ENCODE results near the gene SYN1.

SYN1 gene

DNA sequence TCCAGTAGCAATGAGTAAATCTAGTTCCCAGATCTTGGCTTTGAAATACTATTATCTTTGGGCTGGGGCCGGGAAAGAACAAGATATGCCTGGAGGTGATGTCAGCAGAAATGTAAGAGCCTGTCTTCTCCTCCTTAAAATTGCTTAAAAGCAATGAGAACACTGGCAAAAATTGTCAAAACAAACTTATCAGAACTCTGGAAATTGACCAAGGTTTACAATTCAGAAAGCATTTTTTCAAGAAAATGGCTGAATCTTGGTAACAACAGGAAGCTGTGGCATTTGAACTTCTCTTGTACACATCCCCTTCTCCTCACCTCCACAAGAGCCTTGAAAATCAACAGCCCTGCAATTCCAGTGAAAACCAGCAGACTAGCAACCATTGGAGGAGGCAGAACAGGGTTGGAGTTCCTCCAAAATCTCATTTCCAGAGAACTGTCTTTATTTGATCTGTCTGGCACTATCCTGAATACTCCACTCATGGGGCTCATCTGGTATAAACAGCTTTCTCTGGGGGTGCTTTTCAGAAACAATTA lies 23.9 kb downstream of the SYN1 start:
- DNase-seq (ENCODE audit: low read depth): no peak

DNA sequence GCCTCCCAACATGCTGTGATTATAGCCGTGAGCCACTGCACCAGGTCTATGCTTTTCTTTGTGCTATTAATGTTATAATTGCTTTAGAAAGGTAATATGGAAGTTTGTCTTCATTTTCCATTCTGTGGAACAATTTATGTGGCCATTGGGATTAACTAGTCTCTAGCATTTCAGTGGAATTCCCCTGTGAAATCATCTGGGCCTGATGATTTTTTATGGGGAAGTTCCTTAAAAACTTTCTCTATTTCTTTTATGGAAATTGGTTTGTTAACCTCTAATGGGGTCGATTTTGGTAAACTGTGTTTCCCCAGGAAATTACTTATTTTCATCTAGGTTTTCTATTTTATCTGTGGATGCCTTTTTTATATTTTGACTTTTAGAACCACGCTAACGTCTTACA lies 26.1 kb downstream of the SYN1 start:
- DNase-seq (ENCODE audit: low read depth): no peak

DNA sequence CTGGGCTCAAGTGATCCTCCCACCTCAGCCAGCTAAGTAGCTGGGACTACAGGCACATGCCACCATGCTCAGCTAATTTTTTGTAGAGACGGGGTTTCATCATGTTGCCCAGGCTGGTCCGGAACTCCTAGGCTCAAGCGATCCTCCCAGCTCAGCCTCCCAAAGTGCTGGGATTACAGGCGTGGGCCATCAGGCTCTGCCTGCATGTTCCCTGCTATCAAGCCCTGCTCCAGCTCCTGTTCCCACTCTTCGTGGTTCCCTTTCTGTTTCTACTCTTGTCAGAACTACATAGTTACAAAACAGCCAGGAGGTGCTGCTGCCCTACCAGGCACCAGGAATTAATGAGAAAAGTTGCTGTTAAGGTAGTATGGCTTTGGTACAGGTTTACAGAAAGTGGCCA lies 28.7 kb downstream of the SYN1 start:
- no peak for DNase-seq (ENCODE audit: low read depth)

DNA sequence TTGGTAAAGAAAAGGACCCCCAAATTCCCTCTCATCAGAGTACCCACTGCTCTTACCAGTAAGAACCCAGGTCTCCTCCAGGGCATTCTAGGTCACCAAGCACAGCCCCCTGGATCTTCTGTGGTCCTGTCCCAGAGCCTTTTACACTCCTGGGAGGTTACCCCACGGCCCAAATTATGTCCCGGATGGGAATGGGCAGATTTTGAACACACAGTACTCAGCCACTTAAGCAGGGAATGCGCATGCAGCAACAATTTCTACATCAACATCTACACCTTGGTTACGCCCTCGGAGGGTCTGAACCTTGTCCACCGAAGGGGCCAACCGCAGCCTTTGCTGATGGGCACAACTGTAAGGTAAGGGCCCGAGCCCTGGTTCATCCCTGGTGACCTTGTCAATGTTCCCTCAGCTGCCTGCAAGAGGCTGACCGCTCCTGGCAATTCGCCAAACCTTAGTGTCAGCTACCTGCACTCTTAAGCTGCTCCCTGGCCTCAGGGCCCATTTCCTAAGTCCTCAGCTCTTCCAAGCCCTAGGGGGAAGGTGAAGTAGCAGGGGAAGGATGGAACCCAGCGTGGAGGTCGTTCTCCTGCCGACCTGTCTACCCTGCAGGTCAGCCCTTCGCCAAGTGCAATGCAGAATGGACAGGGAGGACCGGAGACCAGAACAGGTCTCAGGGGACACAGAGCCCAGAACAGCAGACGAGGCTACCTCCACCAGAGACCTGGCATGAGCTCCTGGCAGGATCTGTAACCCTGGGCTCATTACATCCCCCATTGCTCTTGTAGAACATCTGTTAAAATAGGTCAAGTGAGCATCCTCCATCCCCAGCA lies 31.5 kb downstream of the SYN1 start:
- no peak for DNase-seq (ENCODE audit: low read depth)

DNA sequence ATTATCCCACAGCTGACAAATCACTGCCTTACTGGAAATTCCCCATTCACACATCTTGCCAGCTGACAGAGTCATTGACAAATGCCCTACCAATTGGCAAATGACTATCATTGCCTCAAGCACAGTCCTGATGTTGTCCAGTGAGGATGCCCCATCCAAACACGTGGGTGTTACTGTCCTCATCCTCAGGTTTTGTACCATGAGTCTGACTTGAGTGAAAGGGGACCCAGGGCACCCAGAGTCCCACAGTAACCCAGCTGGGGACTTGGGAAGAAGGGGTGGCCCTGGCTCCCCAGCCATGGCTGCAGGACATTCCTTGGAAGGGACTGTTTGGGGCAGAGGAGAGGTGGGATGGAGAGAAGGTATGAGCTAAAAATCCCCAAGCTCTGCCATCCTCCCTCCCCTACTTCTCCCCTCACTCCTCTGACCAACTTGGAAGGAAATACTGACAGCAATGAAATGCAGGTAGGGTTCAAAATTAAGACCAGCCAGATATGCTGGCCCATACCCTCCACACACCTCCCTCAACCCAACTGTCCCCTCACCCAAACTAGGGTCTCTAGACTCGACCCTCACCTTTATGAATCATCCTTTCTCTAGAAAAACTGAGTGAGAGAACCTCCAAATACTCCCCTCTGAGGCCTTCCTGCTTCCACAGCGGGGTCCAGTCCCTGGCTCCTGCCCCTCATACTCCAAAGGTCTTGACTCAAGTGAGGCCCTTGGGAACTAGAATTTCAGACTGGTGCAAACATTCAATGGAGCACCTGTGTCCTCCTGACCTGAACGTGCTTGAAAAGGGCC lies 32.4 kb downstream of the SYN1 start:
- DNase-seq (ENCODE audit: low read depth): no peak

DNA sequence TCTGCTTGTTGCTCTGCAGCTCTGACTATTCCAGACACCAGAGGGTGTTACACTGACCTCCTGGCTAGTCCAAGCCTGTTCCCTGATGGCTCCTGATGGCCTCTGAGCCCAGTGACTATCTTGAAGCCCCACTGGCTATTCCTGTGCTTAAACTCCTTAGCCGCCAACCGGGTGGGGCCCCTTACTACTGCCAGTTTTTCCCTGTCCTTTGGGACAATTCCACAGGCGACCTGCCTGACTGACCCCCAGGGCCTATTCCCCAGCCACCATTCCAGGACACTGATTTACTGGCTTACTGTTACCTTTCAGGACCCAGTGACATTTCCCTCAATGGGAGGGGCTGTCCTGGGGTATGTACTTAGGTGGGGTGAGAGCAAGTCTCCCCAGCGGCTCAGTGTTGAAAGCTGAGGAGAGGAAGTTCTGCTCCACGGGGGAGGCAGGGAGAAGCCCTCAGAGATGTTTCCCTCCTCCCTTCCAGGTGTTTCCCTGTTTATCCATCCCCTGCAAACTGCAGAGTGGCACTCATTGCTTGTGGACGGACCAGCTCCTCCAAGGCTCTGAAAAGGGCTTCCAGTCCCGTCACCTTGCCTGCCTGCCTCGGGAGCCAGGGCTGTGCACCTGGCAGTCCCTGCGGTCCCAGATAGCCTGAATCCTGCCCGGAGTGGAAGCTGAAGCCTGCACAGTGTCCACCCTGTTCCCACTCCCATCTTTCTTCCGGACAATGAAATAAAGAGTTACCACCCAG lies 33.4 kb downstream of the SYN1 start:
- no peak for DNase-seq (ENCODE audit: low read depth)

DNA sequence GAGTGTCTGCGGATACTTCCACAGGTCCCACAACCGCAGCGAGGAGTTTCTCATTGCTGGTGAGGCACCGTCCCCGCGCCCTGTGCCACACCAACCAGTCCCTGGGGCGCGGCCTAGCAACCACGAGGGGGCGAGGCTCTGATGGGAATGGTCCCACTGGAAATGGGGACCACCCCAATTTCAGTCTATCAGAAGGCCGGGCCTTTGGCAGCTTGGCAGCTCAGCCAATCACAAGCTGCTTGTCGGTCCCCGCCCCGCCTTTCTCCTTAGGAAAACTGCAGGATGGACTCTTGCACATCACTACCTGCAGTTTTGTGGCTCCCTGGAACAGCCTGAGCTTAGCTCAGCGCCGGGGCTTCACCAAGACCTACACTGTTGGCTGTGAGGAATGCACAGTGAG lies 34.4 kb downstream of the SYN1 start:
- DNase-seq (ENCODE audit: low read depth): no peak

DNA sequence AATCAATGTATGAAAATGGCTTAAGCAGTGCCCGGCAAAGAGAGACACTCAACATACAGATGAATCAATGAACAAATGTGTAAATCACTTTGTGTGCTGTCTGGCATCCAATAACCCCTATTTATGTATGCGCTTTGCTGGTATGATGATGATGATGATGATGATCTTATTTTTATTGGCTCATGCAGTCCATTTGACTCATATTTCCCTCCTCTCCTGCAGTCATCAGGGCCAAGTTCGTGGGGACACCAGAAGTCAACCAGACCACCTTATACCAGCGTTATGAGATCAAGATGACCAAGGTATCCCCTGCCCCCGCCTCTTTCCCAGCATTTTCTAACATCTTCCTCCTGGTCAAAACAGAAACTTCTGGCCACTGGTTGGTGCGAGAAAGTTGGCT lies 34.9 kb downstream of the SYN1 start:
- no peak for DNase-seq (ENCODE audit: low read depth)

DNA sequence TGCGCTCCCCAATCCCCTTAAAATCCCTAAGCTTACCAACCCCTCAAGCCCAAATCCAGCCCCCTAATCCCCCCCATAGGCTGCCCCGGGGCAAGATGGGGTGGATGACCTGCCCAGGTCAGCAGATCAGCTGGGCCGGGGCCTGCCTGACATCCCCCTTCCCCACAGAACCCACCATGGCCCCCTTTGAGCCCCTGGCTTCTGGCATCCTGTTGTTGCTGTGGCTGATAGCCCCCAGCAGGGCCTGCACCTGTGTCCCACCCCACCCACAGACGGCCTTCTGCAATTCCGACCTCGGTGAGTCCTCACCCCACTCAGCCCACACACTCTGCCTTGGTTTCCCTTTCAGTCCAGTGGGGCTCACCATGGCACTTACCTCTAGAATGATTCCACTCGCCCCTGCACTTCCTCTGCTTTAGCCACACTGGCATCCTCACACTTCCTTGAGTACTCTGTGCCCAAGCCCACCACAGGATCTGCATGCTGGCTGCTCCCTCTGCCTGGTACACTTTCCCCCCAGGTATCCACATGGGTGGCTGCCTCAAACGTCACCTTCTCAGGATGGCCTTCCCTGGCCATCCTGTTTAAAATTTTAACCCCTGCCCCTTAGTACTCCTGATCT lies 36.3 kb downstream of the SYN1 start:
- no peak for DNase-seq (ENCODE audit: low read depth)

DNA sequence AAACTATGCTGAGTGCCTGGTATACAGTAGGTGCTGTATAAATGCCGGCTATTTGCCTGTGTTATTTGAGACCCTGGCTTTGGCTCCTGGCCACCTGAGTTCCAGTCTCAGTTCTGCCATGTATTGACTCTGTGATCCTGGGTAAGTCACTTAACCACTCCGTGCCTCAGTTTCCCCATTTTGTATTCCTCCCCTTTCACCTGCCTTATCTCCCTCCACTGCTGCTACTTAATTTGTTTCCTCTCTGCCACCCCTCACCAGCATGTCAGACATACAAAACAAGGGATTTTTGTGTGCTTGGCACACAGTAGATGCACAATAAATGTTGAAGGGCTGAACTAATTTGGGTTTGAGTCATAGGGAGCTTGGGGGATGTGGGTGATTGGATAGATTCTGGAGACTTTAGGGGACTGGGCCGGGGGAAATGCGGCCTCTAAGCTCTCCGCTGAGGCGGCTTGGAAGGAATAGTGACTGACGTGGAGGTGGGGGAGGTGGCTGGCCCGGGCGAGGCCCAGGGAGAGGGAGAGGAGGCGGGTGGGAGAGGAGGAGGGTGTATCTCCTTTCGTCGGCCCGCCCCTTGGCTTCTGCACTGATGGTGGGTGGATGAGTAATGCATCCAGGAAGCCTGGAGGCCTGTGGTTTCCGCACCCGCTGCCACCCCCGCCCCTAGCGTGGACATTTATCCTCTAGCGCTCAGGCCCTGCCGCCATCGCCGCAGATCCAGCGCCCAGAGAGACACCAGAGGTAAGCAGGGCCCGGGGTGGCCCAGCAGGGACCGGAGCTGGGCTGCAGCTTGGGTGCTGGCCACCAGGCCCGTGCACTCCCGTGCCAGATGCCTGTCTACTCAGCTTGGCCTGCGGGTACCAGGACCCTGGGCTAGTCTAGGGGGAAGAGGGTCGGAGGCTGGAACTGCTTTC lies 37.7 kb downstream of the SYN1 start, which contains the start of gene TIMP1:
Gene TIMP1, plus strand, starts transcription at position 706 of the 917 bp plus-strand sequence. CDS start 980 bp downstream, outside the sequence.
- DNase-seq (ENCODE audit: low read depth): peak; percentile 72

DNA sequence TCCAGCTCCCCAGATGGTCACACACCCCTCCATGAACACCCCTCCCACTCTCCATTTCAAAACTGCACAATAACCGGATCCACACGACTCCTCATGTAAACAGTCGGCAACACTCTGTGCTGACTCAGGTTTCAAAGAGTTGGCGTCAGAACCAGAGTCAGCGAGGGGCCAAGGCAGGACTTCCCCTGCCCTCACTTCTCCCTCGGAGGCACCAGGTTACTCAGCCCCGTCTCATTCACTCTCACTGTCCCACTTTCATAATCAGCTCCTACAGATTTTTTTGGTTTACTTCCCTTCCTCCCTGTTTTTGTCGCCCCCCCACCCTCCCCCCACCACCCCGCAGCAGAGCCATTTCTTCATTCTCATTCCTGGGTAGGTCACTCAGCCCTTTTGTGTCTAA lies 40.1 kb downstream of the SYN1 start:
- no peak for DNase-seq (ENCODE audit: low read depth)

DNA sequence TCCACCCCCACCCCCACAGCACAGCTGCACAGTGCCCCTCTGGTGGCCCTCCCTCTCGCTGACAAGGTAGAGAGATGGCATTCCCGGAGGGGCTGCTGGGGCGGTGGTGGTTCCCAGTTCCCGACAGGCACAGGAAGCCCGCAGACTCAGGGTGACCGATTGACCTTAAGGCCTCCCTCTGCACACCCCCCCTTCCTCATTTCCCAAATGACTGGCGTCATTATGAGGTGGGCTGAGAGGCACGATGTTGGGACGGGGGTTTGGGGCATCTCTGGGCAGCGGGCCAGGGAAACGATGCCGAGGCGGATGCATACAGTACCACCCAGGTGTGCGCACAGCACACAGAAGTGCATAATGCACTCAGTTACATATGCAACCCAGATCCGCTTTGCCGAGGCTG lies 41.0 kb downstream of the SYN1 start:
- DNase-seq (ENCODE audit: low read depth): no peak

DNA sequence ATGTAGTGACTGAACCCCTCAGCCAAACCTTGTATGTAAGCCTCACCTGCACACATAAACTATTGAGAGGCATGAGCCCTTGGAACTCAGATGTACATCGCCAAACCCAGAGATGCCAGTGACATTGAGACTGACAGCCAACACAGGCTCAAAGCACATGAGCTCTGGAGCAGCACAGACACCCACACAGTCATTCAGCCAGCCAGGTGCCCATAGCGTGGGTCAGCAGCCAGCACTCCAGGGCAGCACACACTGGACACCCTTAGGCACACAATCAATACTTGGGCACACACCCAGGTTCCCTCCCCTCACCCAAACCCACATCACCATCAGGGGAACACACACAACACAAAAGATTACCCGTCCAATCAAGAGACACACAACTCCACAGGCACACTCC lies 41.8 kb downstream of the SYN1 start:
- DNase-seq (ENCODE audit: low read depth): no peak

DNA sequence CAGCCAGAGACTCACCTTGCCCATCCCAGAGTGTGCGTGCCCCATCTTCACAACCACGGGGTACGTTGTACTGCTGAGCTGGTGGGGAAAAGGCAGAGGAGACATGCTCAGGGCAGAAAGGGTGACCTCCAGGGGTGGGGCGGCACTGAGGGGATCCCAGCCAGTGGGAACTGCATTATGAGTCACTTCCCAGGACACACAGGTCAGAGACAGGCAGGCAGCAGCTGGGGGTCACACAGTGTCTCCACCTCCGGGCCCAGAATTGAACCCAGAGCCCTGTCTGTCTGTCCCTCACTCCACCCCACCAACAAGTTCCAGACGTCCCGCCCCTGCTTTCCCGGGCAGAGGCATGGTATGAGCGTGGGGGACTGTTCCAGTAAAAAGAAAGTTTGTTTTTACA lies 42.2 kb downstream of the SYN1 start:
- DNase-seq (ENCODE audit: low read depth): no peak

DNA sequence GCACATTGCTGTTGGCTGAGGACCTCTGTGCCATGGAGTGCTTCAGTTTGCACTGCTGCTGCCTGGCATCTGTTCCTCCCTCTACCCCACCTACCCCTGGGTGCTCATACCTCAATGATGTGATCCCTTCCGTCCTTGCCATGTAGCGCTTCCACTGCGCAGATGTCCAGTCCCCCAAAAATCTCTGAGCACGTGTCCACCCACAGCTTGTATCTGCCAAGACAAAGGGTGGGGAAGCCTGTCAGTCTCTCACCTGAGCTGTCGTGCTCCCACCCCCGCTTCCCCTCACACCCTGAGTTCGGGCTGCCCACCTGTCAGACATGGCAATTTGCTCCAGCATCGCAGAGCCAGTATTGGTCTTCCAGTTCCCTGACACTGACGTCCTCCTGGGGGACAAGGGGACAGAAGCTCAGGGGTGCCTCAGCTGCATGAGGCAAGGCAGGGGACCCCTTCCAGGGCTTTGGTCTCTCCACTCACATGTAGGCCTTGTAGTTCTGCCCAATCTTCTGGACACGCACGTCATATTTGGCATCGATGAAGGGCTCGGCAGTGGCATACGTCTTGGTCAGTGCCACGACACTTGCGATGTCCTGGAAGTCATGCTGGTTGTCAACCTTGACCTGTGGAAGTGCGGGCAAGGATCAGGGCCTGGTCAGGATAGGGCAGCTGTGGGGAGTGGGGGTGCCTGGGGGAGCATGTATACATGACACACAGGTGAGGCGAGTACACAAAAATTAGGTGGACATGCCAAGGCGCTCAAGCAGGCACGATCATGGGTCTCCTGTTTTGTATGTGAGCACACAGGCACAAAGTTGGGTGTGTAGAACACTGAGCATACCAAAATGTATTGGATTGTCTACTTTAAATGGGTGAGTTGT lies 43.4 kb downstream of the SYN1 start:
- DNase-seq (ENCODE audit: low read depth): no peak

DNA sequence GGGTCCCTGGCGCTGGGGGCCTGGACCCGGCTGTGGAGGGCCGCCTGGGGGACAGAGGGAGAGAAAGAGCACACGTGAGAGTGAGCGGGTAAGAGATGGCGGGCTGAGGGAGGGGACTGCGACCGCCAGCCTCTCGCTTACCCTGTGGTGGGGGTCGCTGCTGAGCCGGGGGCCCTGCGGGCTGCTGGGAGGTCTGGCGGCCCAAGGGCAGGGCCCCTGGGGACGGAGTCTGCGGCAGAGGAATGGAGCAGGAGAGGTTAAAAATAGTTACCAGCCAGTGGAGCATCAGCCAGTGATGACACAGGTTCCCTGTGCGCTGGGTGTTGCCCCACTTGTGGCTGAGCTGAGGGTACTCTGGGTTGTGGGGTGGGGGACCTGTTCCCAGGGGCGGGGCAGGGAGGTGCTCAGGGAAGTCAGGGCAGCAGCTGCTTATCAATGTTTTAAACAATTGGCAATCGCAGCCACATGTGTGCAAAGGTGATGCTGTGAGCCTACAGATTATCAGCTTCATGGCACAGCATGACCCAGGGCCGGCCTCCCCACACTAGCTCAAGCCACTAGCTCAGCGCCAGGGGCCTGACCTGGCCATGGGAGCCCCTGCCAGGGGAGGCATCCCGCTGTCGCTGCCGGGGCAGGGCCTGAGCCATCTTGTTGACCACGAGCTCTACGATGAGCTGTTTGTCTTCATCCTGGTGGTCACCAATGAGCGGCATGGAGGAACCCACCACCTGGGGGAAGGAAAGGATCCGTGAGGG lies 44.9 kb downstream of the SYN1 start:
- DNase-seq (ENCODE audit: low read depth): no peak

DNA sequence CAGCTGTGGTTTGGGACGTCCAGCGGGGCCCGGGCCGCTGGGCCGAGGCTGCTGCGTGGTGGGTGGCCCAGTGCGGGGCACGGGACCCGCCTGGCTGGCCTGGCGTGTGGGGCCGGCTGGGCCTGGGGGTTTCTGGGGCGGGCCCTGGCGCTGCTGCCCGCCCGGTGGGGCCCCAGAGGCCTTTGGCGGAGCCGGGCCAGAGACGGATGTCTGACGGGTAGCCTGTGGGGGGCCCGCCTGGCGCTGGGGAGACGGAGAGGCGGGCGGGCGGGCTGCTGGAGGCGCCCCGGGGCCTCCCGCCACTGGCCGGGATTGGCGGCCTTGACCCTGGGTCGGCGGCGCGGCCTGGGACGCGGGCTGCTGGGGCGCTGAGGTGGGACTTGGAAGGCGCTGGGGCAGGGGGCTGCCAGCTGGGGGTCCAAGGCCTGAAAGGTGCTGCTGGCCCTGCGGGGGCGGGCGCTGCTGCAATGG lies 45.5 kb downstream of the SYN1 start:
- DNase-seq (ENCODE audit: low read depth): no peak

DNA sequence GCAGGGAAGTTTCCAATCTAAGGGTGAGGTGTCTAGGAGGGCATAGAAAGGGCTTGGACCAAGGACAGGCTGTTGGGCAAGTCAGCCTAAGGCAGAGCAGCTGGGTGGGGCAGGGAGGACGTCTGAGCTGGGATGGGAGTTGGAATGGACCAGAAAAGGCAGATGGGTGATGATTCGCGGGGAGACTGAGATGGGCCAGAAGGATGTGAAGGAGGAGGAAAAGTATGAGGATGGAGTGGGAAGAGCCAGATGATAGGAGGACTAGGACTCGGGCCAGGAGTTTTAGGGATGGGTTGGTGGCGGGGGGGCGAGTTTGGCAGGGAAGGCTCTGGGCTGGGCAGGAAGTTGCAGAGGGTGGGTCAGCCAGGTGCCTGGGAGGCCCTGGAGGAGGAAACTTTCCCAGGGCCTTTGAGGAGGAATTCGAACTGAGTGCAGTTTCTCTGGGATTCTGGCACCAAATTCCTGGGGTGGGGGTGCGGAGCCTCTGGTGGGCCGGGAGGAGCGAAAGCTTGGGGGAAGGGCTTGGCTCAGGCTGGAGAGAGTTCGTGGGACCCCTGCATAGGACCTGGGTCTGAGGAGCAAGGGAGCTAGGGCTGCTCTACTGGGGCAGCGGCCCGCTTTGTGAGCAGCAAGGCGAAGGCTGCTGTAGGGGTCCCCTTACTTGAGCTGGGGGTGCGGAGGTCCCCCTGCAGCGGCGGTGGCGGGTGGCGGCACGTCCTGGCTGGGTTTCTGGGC lies 46.1 kb downstream of the SYN1 start:
- no peak for DNase-seq (ENCODE audit: low read depth)

All from GM04503 (cell line).